ENCODE measurements around the gene SOX1. TPM values are rescaled to one million over a fixed set of nuclear protein-coding genes. Genes with fewer than 3 reads are reported as not detected.

The SOX1 gene
- total and polyA plus RNA-seq, 9 of the 15 experiments (the other 6 are each of a cell fraction or from before 2014, with no cell fraction given): not detected

DNA sequence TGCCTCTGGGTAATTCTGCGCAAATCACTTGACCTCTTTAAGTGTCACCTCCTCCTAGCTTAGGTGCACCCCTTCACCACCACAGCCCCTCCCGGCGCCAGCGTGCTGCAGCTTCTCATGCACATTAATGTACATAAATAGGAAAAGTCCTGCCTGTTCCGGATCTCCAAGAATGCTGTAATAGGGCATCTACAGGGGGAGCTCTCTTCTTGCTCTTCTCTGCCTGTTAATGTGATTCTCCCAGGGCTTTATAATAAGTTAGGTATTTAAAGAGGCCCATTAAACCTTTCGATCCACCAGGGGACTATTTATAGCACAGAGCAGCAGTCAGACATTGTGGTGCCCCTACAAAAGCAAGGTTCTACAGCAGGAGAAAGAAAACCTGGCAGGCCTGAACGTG lies 35.3 kb downstream of the SOX1 start (continued):
- no peak for TF ChIP-seq MCM2 (IDR thresholded peaks at IDR 0.05; ENCODE audit: low read depth)

DNA sequence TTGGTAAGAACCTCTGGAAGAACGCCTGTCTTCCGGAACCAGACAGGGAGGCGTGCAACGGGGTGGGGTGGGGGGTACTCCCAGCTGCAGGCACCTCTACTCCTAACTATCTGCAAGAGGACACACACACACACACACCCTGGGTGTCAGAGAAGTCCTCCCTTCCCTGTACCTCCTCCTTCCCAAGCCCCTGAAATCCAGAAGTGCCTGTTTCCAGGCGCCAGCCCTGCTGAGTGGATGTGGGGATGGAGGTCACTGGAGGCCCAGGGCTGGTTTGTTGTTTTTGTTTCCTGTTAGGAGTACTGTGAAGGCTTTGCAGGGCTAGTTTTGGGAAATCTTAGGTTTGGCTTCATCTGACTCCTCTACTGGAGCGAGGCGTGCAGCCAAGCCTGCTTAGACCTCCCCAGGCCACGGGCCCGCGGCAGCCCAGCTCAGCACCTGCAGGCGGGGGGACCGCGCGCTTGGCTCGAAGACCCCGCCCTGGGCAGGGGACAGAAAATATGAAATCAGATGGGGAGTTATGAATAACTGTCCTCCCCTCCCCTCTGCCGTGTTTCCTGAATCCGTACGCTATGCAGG lies 36.4 kb downstream of the SOX1 start:
- intact Hi-C loops (cut with micrococcal nuclease) (no loop called here), in situ Hi-C loops (cut with MboI) (no loop called here)
- H2AFZ ChIP-seq (ENCODE audit: low read depth, low read length): no peak overlapping the region
- WGBS (ENCODE audit: insufficient coverage, low coverage, missing lambda C conversion rate): 12% methylated on average over 10 of the region's 19 CpGs
- no peak for TF ChIP-seq POU5F1 (IDR thresholded peaks at IDR 0.05; ENCODE audit: borderline replicate concordance, low read depth, low read length, partially characterized antibody)
- TF ChIP-seq SMARCA4 (IDR thresholded peaks at IDR 0.05): no peak
- no peak for TF ChIP-seq ZNF384 (IDR thresholded peaks at IDR 0.05; ENCODE audit: low read depth, low read length)
- TF ChIP-seq, protein P1, sequence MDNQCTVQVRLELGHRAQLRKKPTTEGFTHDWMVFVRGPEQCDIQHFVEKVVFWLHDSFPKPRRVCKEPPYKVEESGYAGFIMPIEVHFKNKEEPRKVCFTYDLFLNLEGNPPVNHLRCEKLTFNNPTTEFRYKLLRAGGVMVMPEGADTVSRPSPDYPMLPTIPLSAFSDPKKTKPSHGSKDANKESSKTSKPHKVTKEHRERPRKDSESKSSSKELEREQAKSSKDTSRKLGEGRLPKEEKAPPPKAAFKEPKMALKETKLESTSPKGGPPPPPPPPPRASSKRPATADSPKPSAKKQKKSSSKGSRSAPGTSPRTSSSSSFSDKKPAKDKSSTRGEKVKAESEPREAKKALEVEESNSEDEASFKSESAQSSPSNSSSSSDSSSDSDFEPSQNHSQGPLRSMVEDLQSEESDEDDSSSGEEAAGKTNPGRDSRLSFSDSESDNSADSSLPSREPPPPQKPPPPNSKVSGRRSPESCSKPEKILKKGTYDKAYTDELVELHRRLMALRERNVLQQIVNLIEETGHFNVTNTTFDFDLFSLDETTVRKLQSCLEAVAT (IDR thresholded peaks at IDR 0.05): no peak
- no peak for TF ChIP-seq TSC22D4 (tag; IDR thresholded peaks at IDR 0.05)
- no peak for TF ChIP-seq ZNF354B (CRISPR knock-in tag; IDR thresholded peaks at IDR 0.05)
- no peak for TF ChIP-seq ZC3H8 (IDR thresholded peaks at IDR 0.05)
- no peak for TF ChIP-seq NFE2 (IDR thresholded peaks at IDR 0.05; ENCODE audit: low read depth)
- TF ChIP-seq MEF2A (IDR thresholded peaks at IDR 0.05; ENCODE audit: control insufficient read depth, low read depth, low read length): no peak
- no peak for TF ChIP-seq ILF3 (IDR thresholded peaks at IDR 0.05; ENCODE audit: borderline replicate concordance)
- TF ChIP-seq FUS (optimal IDR thresholded peaks at IDR 0.05; ENCODE audit: low read depth, low read length): no peak
- TF ChIP-seq RBM25 (IDR thresholded peaks at IDR 0.05; ENCODE audit: low read depth, low read length, severe bottlenecking): no peak
- no peak for TF ChIP-seq PTRF (tag; IDR thresholded peaks at IDR 0.05)
- no peak for TF ChIP-seq HDAC1 (IDR thresholded peaks at IDR 0.05)
- TF ChIP-seq HLTF (IDR thresholded peaks at IDR 0.05): no peak
- TF ChIP-seq ZNF212 (CRISPR knock-in tag; IDR thresholded peaks at IDR 0.05): no peak
- TF ChIP-seq HNRNPUL1 (IDR thresholded peaks at IDR 0.05; ENCODE audit: low read length): no peak
- no peak for TF ChIP-seq NFYB (IDR thresholded peaks at IDR 0.05; ENCODE audit: extremely low read depth, insufficient read length)
- peaks cover 3 to 28% of the 10 kb centered on the region in 2 experiments; a peak in 4 of 5 replicates for H3K27me3 ChIP-seq (ENCODE audit: control insufficient read depth in 2 of 2, insufficient read depth in 2 of 2, low read length in 2 of 2)
- no peaks in the 10 kb centered on the region; the same call in 1 of the 2 replicates for H4K20me1 ChIP-seq (replicated peaks; ENCODE audit: control insufficient read depth, insufficient read depth, low read length)
- POLR2A ChIA-PET: interaction anchor here (1.0 kb wide), 1 partner anchor 10 kb away, joined by 3 read pairs; no protein-coding TSS in a partner anchor
- no peaks in the 10 kb centered on the region for H3K4me1 ChIP-seq (replicated peaks in 1 of 2; ENCODE audit: control insufficient read depth in 2 of 2, insufficient read depth in 2 of 2, low read length in 2 of 2)
- no peaks in the 10 kb centered on the region for H3K9me1 ChIP-seq (ENCODE audit: control insufficient read depth, insufficient read depth, low read length)
- ATAC-seq (no peak), DNase-seq (ENCODE audit: extremely low read depth in 1 of 4, low spot score in 3 of 4) (no peak), FAIRE-seq (no peak)
- BruUV-seq (replicated peaks): no TSS peak
- H3K36me3 ChIP-seq (ENCODE audit: control insufficient read depth, insufficient read depth, low read length): no peaks in the 10 kb centered on the region
- CTCF ChIA-PET (ENCODE audit: low intra/inter-chr PET ratio): no interaction called here
- no peak overlapping the region for H3K9ac ChIP-seq (ENCODE audit: insufficient read depth in 1 of 2, low read depth in 2 of 2, low read length in 2 of 2)
- H3K27ac ChIP-seq (ENCODE audit: extremely low read depth, low read depth, low read length): no peak overlapping the region
- no peak overlapping the region for H3K4me3 ChIP-seq
- no peaks in the 10 kb centered on the region for H3K9me3 ChIP-seq (replicated peaks; ENCODE audit: control insufficient read depth, insufficient read depth, low read depth, low read length)
- no peaks in the 10 kb centered on the region for H3K79me2 ChIP-seq (ENCODE audit: control insufficient read depth, insufficient read depth, low read length)
- no peak overlapping the region for H3K4me2 ChIP-seq (ENCODE audit: insufficient read depth, low read length)

Measured in K562 (cell line).